ENCODE measurements around the gene CFAP410. TPM values are rescaled to one million over a fixed set of nuclear protein-coding genes. Genes with fewer than 3 reads are reported as not detected.

CFAP410 gene
- total and polyA plus RNA-seq, 2 of the 13 experiments (the other 11 are each of a cell fraction or from before 2014, with no cell fraction given): 8.0 to 20.1 TPM

- Histone ChIP-seq H2AFZ (ENCODE audit: low read length) (no peak overlapping the region), H3K4me2 (ENCODE audit: low read depth, low read length) (no peak overlapping the region), H3K9me3 (ENCODE audit: low read length) (no peaks in the 10 kb centered on the region), H4K20me1 (ENCODE audit: insufficient read depth, low read length) (peaks cover 13% of the 10 kb centered on the region; the same call in 1 of the 2 replicates), H3K79me2 (ENCODE audit: insufficient read depth, low read length) (peaks cover 16% of the 10 kb centered on the region), H3K4me3 (replicated peaks in 1 of 3; ENCODE audit: insufficient read depth in 1 of 3, low read depth in 2 of 3, low read length in 3 of 3) (no peak overlapping the region), H3K4me1 (ENCODE audit: insufficient read depth, low read length) (peaks cover 36% of the 10 kb centered on the region), H3K9ac (ENCODE audit: insufficient read depth, low read depth, low read length) (no peak overlapping the region), H3K27me3 (ENCODE audit: control insufficient read depth in 1 of 2, insufficient read depth in 2 of 2, low read length in 2 of 2) (no peaks in the 10 kb centered on the region), H3K36me3 (replicated peaks in 1 of 2; ENCODE audit: control insufficient read depth in 1 of 2, insufficient read depth in 2 of 2, low read length in 2 of 2) (peaks cover 18 to 46% of the 10 kb centered on the region in 2 experiments; a peak in 4 of 5 replicates), H3K27ac (ENCODE audit: extremely low read length, insufficient read depth, low read length) (no peak overlapping the region)
- intact Hi-C loops (cut with micrococcal nuclease; ENCODE audit: unreplicated experiment): loop anchor here (10.0 kb wide), 1 partner anchor 178 kb away; no protein-coding TSS in a partner anchor
- TF ChIP-seq RBFOX2 (IDR thresholded peaks at IDR 0.05; ENCODE audit: low read depth, low read length): peak; percentile 36; the same call in 1 of the 2 replicates
- TF ChIP-seq ZNF549 (CRISPR knock-in tag; IDR thresholded peaks at IDR 0.05): no peak
- DNase-seq (ENCODE audit: low spot score) (no peak), FAIRE-seq (no peak), ATAC-seq (no peak)
- BruUV-seq (replicated peaks): no TSS peak
- POLR2A ChIA-PET: no interaction called here
- in situ Hi-C loops (cut with HindIII; ENCODE audit: extremely low pct_ligation_motif_present, low pct_unique_long_range_greater_than_20kb): no loop called here
- 94% methylated on average over 11 of the region's 21 CpGs for WGBS (ENCODE audit: low lambda C conversion rate)
- CTCF ChIA-PET (ENCODE audit: low intra/inter-chr PET ratio, low total read pairs): no interaction called here
Observed at GRCh38 chr21:44306936-44307704, 32.1 kb downstream of the CFAP410 start.

GRCh38 chr21:44305691-44306090 is 33.5 kb downstream of the CFAP410 start:
- WGBS (ENCODE audit: low lambda C conversion rate): 98% methylated on average over 5 of the region's 9 CpGs
- Histone ChIP-seq H3K4me1 (ENCODE audit: insufficient read depth, low read length) (peaks cover 48% of the 10 kb centered on the region), H3K9ac (ENCODE audit: insufficient read depth, low read depth, low read length) (no peak overlapping the region), H3K27me3 (ENCODE audit: control insufficient read depth in 1 of 2, insufficient read depth in 2 of 2, low read length in 2 of 2) (no peaks in the 10 kb centered on the region), H3K9me3 (ENCODE audit: low read length) (no peaks in the 10 kb centered on the region), H3K4me3 (replicated peaks in 1 of 3; ENCODE audit: insufficient read depth in 1 of 3, low read depth in 2 of 3, low read length in 3 of 3) (no peak overlapping the region), H3K4me2 (ENCODE audit: low read depth, low read length) (no peak overlapping the region), H3K79me2 (ENCODE audit: insufficient read depth, low read length) (peaks cover 29% of the 10 kb centered on the region), H4K20me1 (ENCODE audit: insufficient read depth, low read length) (peaks cover 19% of the 10 kb centered on the region; the same call in 1 of the 2 replicates), H2AFZ (ENCODE audit: low read length) (no peak overlapping the region), H3K36me3 (replicated peaks in 1 of 2; ENCODE audit: control insufficient read depth in 1 of 2, insufficient read depth in 2 of 2, low read length in 2 of 2) (peaks cover 8 to 33% of the 10 kb centered on the region in 2 experiments; a peak in 4 of 5 replicates), H3K27ac (ENCODE audit: extremely low read length, insufficient read depth, low read length) (no peak overlapping the region)
- POLR2A ChIA-PET: no interaction called here
- no peak for ATAC-seq
- intact Hi-C loops (cut with micrococcal nuclease; ENCODE audit: unreplicated experiment): loop anchor here (10.0 kb wide), 1 partner anchor 179 kb away; no protein-coding TSS in a partner anchor
- FAIRE-seq: no peak
- no TSS peak for BruUV-seq (replicated peaks)
- in situ Hi-C loops (cut with HindIII; ENCODE audit: extremely low pct_ligation_motif_present, low pct_unique_long_range_greater_than_20kb): no loop called here
- CTCF ChIA-PET (ENCODE audit: low intra/inter-chr PET ratio, low total read pairs): no interaction called here
- DNase-seq (ENCODE audit: low spot score): no peak
- TF ChIP-seq ZNF646 (CRISPR knock-in tag; IDR thresholded peaks at IDR 0.05) (no peak), ZNF207 (IDR thresholded peaks at IDR 0.05; ENCODE audit: borderline replicate concordance) (no peak), ZNF605 (CRISPR knock-in tag; IDR thresholded peaks at IDR 0.05) (no peak), ZNF768 (CRISPR knock-in tag; IDR thresholded peaks at IDR 0.05) (no peak), KLF13 (CRISPR knock-in tag; IDR thresholded peaks at IDR 0.05) (no peak), MED1 (CRISPR knock-in tag; IDR thresholded peaks at IDR 0.05) (no peak), ZNF430 (CRISPR knock-in tag; IDR thresholded peaks at IDR 0.05) (no peak), ZBTB7B (CRISPR knock-in tag; IDR thresholded peaks at IDR 0.05) (no peak)
- TF ChIP-seq, protein P1, sequence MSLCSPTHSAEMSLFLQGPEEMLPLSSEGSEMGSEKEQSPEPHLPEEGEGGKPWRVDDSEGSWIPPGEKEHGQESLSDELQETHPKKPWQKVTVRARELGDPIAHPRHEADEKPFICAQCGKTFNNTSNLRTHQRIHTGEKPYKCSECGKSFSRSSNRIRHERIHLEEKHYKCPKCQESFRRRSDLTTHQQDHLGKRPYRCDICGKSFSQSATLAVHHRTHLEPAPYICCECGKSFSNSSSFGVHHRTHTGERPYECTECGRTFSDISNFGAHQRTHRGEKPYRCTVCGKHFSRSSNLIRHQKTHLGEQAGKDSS (CRISPR knock-in tag; IDR thresholded peaks at IDR 0.05; ENCODE audit: borderline replicate concordance, low read depth): no peak
